ENCODE measurements around the gene TEP1.

Gene TEP1

DNA sequence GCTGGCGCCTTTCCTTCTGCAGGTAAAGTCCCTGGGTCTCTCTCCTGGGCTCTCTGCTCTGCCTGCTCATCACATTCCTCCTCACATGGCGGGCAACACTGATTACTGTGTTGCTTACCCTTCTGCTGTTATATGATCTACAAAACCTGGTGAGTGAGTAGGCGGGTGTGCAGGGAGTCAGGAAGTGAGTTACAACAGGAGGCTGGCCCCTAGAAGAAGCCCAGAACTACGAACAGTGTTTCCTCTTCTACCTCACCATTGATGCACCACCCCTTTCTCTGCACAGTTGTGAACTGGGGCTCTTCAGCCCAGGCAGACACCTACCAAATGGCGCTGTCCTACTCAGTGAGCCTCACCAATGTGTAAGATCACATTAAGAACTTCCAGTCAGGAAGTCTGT lies 27.6 kb upstream of the TEP1 start:
- Histone ChIP-seq H3K27me3 (ENCODE audit: low read depth, low read length) (no peaks in the 10 kb centered on the region), H3K4me3 (ENCODE audit: low read length) (no peak overlapping the region), H3K9me3 (ENCODE audit: insufficient read depth, low read length) (no peaks in the 10 kb centered on the region), H2AFZ (ENCODE audit: low read depth, low read length) (no peak overlapping the region), H3K4me2 (ENCODE audit: low read length) (0 out of 2 replicates have a peak overlapping the region, but pooled peaks have one; percentile 16), H3K79me2 (ENCODE audit: low read length) (no peaks in the 10 kb centered on the region), H3K27ac (ENCODE audit: low read length) (no peak overlapping the region), H3K36me3 (replicated peaks; ENCODE audit: low read depth, low read length) (peaks cover 35% of the 10 kb centered on the region), H4K20me1 (ENCODE audit: insufficient read depth, low read length) (no peaks in the 10 kb centered on the region), H3K4me1 (ENCODE audit: low read length) (peaks cover 39% of the 10 kb centered on the region), H3K9ac (ENCODE audit: low read length) (no peak overlapping the region)
- TF ChIP-seq, protein P1, sequence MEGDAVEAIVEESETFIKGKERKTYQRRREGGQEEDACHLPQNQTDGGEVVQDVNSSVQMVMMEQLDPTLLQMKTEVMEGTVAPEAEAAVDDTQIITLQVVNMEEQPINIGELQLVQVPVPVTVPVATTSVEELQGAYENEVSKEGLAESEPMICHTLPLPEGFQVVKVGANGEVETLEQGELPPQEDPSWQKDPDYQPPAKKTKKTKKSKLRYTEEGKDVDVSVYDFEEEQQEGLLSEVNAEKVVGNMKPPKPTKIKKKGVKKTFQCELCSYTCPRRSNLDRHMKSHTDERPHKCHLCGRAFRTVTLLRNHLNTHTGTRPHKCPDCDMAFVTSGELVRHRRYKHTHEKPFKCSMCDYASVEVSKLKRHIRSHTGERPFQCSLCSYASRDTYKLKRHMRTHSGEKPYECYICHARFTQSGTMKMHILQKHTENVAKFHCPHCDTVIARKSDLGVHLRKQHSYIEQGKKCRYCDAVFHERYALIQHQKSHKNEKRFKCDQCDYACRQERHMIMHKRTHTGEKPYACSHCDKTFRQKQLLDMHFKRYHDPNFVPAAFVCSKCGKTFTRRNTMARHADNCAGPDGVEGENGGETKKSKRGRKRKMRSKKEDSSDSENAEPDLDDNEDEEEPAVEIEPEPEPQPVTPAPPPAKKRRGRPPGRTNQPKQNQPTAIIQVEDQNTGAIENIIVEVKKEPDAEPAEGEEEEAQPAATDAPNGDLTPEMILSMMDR (IDR thresholded peaks at IDR 0.05; ENCODE audit: low read depth, low read length): no peak
- no peak for TF ChIP-seq EZH2phosphoT487 (IDR thresholded peaks at IDR 0.05; ENCODE audit: low read depth)

- no peak overlapping the region for H3K4me3 ChIP-seq (ENCODE audit: low read length)
- no peak for TF ChIP-seq EZH2phosphoT487 (IDR thresholded peaks at IDR 0.05; ENCODE audit: low read depth)
- TF ChIP-seq, protein P1 (IDR thresholded peaks at IDR 0.05; ENCODE audit: low read depth, low read length): no peak
- no peak overlapping the region for H3K27ac ChIP-seq (ENCODE audit: low read length)
- no peaks in the 10 kb centered on the region for H4K20me1 ChIP-seq (ENCODE audit: insufficient read depth, low read length)
- no peak overlapping the region for H3K4me2 ChIP-seq (ENCODE audit: low read length)
- H3K36me3 ChIP-seq (replicated peaks; ENCODE audit: low read depth, low read length): peaks cover 31% of the 10 kb centered on the region
- H2AFZ ChIP-seq (ENCODE audit: low read depth, low read length): no peak overlapping the region
- no peaks in the 10 kb centered on the region for H3K27me3 ChIP-seq (ENCODE audit: low read depth, low read length)
- no peaks in the 10 kb centered on the region for H3K79me2 ChIP-seq (ENCODE audit: low read length)
- H3K4me1 ChIP-seq (ENCODE audit: low read length): peaks cover 39% of the 10 kb centered on the region
- no peak overlapping the region for H3K9ac ChIP-seq (ENCODE audit: low read length)
- no peaks in the 10 kb centered on the region for H3K9me3 ChIP-seq (ENCODE audit: insufficient read depth, low read length)
Measured at GRCh38 chr14:20440465-20440864, 27.2 kb upstream of the TEP1 start.

GRCh38 chr14:20438664-20439063 lies 25.4 kb upstream of the TEP1 start:
- peaks cover 41% of the 10 kb centered on the region for H3K4me1 ChIP-seq (ENCODE audit: low read length)
- no peak for TF ChIP-seq EZH2phosphoT487 (IDR thresholded peaks at IDR 0.05; ENCODE audit: low read depth)
- TF ChIP-seq, protein P1 (IDR thresholded peaks at IDR 0.05; ENCODE audit: low read depth, low read length): no peak
- no peaks in the 10 kb centered on the region for H3K79me2 ChIP-seq (ENCODE audit: low read length)
- H3K9ac ChIP-seq (ENCODE audit: low read length): no peak overlapping the region
- peaks cover 16% of the 10 kb centered on the region for H3K36me3 ChIP-seq (replicated peaks; ENCODE audit: low read depth, low read length)
- peak overlapping the region; percentile 10; the same call in 1 of the 2 replicates for H3K4me3 ChIP-seq (ENCODE audit: low read length)
- H3K27ac ChIP-seq (ENCODE audit: low read length): no peak overlapping the region
- no peaks in the 10 kb centered on the region for H3K27me3 ChIP-seq (ENCODE audit: low read depth, low read length)
- H4K20me1 ChIP-seq (ENCODE audit: insufficient read depth, low read length): no peaks in the 10 kb centered on the region
- no peak overlapping the region for H2AFZ ChIP-seq (ENCODE audit: low read depth, low read length)
- H3K9me3 ChIP-seq (ENCODE audit: insufficient read depth, low read length): no peaks in the 10 kb centered on the region
- peak overlapping the region; percentile 43 for H3K4me2 ChIP-seq (ENCODE audit: low read length)

GRCh38 chr14:20436363-20436755 lies 23.1 kb upstream of the TEP1 start:
- H3K9ac ChIP-seq (ENCODE audit: low read length): no peak overlapping the region
- H3K36me3 ChIP-seq (replicated peaks; ENCODE audit: low read depth, low read length): peaks cover 5% of the 10 kb centered on the region
- H3K4me2 ChIP-seq (ENCODE audit: low read length): no peak overlapping the region
- no peak for TF ChIP-seq EZH2phosphoT487 (IDR thresholded peaks at IDR 0.05; ENCODE audit: low read depth)
- TF ChIP-seq, protein P1 (IDR thresholded peaks at IDR 0.05; ENCODE audit: low read depth, low read length): no peak
- peaks cover 38% of the 10 kb centered on the region for H3K4me1 ChIP-seq (ENCODE audit: low read length)
- H3K79me2 ChIP-seq (ENCODE audit: low read length): no peaks in the 10 kb centered on the region
- no peak overlapping the region for H2AFZ ChIP-seq (ENCODE audit: low read depth, low read length)
- H4K20me1 ChIP-seq (ENCODE audit: insufficient read depth, low read length): no peaks in the 10 kb centered on the region
- no peak overlapping the region for H3K27ac ChIP-seq (ENCODE audit: low read length)
- H3K4me3 ChIP-seq (ENCODE audit: low read length): no peak overlapping the region
- no peaks in the 10 kb centered on the region for H3K27me3 ChIP-seq (ENCODE audit: low read depth, low read length)
- H3K9me3 ChIP-seq (ENCODE audit: insufficient read depth, low read length): no peaks in the 10 kb centered on the region

Data from OCI-LY3 (cell line).